A673 (cell line): ENCODE measurements around the gene SSH2. TPM values are rescaled to one million over a fixed set of nuclear protein-coding genes. Genes with fewer than 3 reads are reported as not detected.
"Not testable (repeated sequence)": the region's sequence is repeated elsewhere in the genome, so short reads cannot be mapped to it uniquely, and the experiment has no call there.

Source experiments
- BruUV-seq: library from RNA; stranded (reverse); fragments of 400-500 nt; replicated peaks from 2 replicates; lab custom pipeline; 2021; lab: Mats Ljungman, UMichigan
- CTCF ChIA-PET: fragments of 300-600 bp; sonication (Branson Sonifier 250); formaldehyde crosslinking; loops from one replicate; lab custom pipeline; 2022; ENCODE audit warnings: antibody characterized with exemption; lab: Charles Lee
- POLR2A ChIA-PET: fragments of 300-600 bp; sonication (Branson Sonifier 250); formaldehyde crosslinking; loops from one replicate; lab custom pipeline; 2022; ENCODE audit warnings: antibody characterized with exemption; ENCODE audit not compliant: low non-redundant PET; lab: Charles Lee
- DNase-seq: peaks from one replicate; pipeline ENCODE4 v3.0.0-alpha.2; 2015; ENCODE audit warnings: low spot score
- H3K27ac ChIP-seq: fragments of 200-600 bp; sonication (generic); 2 replicates; pipeline ENCODE4 v1.5.1; 2016; ENCODE audit warnings: mixed run types, low read depth, mild to moderate bottlenecking, mixed read lengths, antibody characterized with exemption, low read length; ENCODE audit not compliant: poor library complexity, severe bottlenecking
- H3K27me3 ChIP-seq: fragments of 200-600 bp; sonication (generic); replicated peaks from 2 replicates; pipeline ENCODE4 v1.6.1; 2017; ENCODE audit warnings: mixed run types, low read depth, mild to moderate bottlenecking, mixed read lengths, antibody characterized with exemption, low read length; ENCODE audit not compliant: insufficient read depth, poor library complexity
- H3K36me3 ChIP-seq: fragments of 200-600 bp; sonication (generic); 2 replicates; pipeline ENCODE4 v1.6.1; 2016; ENCODE audit warnings: mixed run types, mild to moderate bottlenecking, mixed read lengths, antibody characterized with exemption, low read length; ENCODE audit not compliant: insufficient read depth, poor library complexity, severe bottlenecking
- H3K4me1 ChIP-seq: fragments of 200-600 bp; sonication (generic); 2 replicates; pipeline ENCODE4 v1.6.1; 2017; ENCODE audit warnings: mixed run types, mild to moderate bottlenecking, mixed read lengths, antibody characterized with exemption, low read length; ENCODE audit not compliant: insufficient read depth, poor library complexity, severe bottlenecking
- H3K4me3 ChIP-seq: fragments of 200-600 bp; sonication (generic); 2 replicates; pipeline ENCODE4 v1.5.1; 2016; ENCODE audit warnings: low read depth, mixed run types, mild to moderate bottlenecking, mixed read lengths, low read length; ENCODE audit not compliant: poor library complexity, severe bottlenecking
- H3K9me3 ChIP-seq: fragments of 200-600 bp; sonication (generic); 2 replicates; pipeline ENCODE4 v1.6.1; 2016; ENCODE audit warnings: mixed run types, low read depth, mild to moderate bottlenecking, mixed read lengths, antibody characterized with exemption, low read length; ENCODE audit not compliant: poor library complexity, severe bottlenecking
- EZH2 ChIP-seq: fragments of 200-600 bp; sonication (generic); IDR thresholded peaks from 2 replicates; pipeline ENCODE4 v1.6.1; 2017; ENCODE audit warnings: borderline replicate concordance, low read depth, mild to moderate bottlenecking, mixed read lengths, antibody characterized with exemption, low read length; ENCODE audit not compliant: poor library complexity, severe bottlenecking
- intact Hi-C: fragments of 100-400 bp; cut with micrococcal nuclease; formaldehyde crosslinking; loops from one replicate; pipeline ENCODE4 v1.10.0; 2022; ENCODE audit not compliant: unreplicated experiment
- total RNA-seq: library from RNA; stranded (reverse); gene quantifications from 2 replicates; pipeline ENCODE4 v1.2.3, GENCODE V29; 2021
- TF ChIP-seq, protein P1 (sequence below): fragments of 300-800, 200-600 bp; sonication (generic); conservative IDR thresholded peaks from 2 replicates; pipeline ENCODE4 v1.5.1; 2017; ENCODE audit warnings: low read depth, mild to moderate bottlenecking, antibody characterized with exemption, low read length, moderate library complexity, mixed read lengths

The SSH2 gene
- total RNA-seq, 1 experiment from 2014 or later, result 75.5 TPM

GRCh38 chr17:29959658-29960337 is 29.8 kb upstream of the SSH2 start:
- Histone ChIP-seq H3K4me3 (no peak overlapping the region), H3K9me3 (no peaks in the 10 kb centered on the region), H3K4me1 (no peaks in the 10 kb centered on the region), H3K27me3 (no peaks in the 10 kb centered on the region), H3K27ac (no peak overlapping the region), H3K36me3 (no peaks in the 10 kb centered on the region)
- DNase-seq, result no peak
- ChIA-PET POLR2A (no interaction called here), CTCF (no interaction called here)
- no TSS peak for BruUV-seq
- TF ChIP-seq EZH2, result no peak
- TF ChIP-seq, protein P1, sequence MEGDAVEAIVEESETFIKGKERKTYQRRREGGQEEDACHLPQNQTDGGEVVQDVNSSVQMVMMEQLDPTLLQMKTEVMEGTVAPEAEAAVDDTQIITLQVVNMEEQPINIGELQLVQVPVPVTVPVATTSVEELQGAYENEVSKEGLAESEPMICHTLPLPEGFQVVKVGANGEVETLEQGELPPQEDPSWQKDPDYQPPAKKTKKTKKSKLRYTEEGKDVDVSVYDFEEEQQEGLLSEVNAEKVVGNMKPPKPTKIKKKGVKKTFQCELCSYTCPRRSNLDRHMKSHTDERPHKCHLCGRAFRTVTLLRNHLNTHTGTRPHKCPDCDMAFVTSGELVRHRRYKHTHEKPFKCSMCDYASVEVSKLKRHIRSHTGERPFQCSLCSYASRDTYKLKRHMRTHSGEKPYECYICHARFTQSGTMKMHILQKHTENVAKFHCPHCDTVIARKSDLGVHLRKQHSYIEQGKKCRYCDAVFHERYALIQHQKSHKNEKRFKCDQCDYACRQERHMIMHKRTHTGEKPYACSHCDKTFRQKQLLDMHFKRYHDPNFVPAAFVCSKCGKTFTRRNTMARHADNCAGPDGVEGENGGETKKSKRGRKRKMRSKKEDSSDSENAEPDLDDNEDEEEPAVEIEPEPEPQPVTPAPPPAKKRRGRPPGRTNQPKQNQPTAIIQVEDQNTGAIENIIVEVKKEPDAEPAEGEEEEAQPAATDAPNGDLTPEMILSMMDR, result no peak
- intact Hi-C loops, result no loop called here

DNA sequence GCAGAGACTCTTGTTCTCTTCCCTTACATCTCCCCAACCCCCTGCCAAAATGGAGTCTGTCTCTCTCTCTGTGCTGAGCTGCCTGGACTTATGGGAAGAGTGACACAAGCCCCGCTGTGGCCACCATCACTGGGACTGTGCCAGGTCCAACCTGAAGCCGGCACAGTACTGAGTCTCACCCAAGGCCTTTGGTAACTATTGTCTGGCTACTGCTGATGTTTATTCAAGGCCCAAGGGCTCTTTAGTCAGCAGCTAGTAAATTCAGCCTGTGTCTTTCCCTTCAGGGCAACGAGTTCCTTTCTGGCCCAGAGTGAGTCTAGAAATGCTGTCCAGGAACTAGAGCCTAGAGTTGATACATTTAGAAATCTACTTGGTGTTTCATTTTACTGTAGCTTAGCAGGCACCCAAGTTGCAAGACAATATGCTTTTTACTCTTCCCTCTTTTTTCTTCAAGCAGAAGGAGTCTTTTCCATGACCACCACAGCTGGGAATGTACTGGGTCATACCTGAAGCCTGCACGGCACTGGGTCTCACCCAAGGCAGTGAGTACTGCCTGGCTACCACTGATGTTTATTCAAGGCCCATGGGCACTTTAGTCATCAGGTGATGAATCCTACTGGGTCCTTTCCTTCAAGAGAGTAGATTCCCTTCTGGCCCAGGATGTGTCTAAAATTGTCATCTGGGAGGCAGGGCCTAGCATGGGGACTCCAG is 29.1 kb upstream of the SSH2 start:
- H3K4me3 ChIP-seq, result no peak overlapping the region
- ChIA-PET CTCF (no interaction called here), POLR2A (no interaction called here)
- no peak for DNase-seq
- no peaks in the 10 kb centered on the region for H3K36me3 ChIP-seq
- intact Hi-C loops, result no loop called here
- H3K4me1 ChIP-seq, result no peaks in the 10 kb centered on the region
- H3K9me3 ChIP-seq, result peaks cover 5% of the 10 kb centered on the region
- TF ChIP-seq, protein P1, result no peak
- TF ChIP-seq EZH2, result no peak
- H3K27me3 ChIP-seq, result no peaks in the 10 kb centered on the region
- BruUV-seq, result no TSS peak
- no peak overlapping the region for H3K27ac ChIP-seq

DNA sequence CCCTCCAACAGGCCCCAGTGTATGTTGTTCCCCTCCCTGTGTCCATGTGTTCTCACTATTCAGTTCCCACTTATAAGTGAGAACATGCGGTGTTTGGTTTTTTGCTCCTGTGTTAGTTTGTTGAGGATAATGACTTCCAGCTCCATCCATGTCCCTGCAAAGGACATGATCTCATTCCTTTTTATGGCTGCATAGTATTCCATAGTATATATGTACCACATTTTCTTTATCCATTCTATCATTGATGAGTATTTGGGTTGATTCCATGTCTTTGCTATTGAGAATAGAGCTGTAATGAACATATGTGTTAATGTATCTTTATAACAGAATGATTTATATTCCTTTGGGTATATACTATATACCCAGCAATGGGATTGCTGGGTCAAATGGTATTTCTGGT is 27.5 kb upstream of the SSH2 start:
- CTCF ChIA-PET, H3K4me3 ChIP-seq, H3K27me3 ChIP-seq, BruUV-seq, H3K27ac ChIP-seq, POLR2A ChIA-PET, intact Hi-C loops, H3K36me3 ChIP-seq, H3K4me1 ChIP-seq, DNase-seq: not testable (repeated sequence)
- peaks cover 12% of the 10 kb centered on the region for H3K9me3 ChIP-seq
